CD4-positive, alpha-beta memory T cell (primary cell): Measurements from ENCODE around the gene TRIM17. TPM values are rescaled to one million over a fixed set of nuclear protein-coding genes. Genes with fewer than 3 reads are reported as not detected.

Experiments
- CTCF ChIA-PET: fragments of 350-600 bp; sonication (Branson Sonifier 250); formaldehyde crosslinking; loops from one replicate; lab custom pipeline; 2021; ENCODE audit warnings: inconsistent platforms; ENCODE audit not compliant: partially characterized antibody; lab: Charles Lee
- POLR2A ChIA-PET: fragments of 350-600 bp; sonication (Branson Sonifier 250); formaldehyde crosslinking; loops from one replicate; lab custom pipeline; 2021; ENCODE audit not compliant: partially characterized antibody; lab: Charles Lee
- DNase-seq, 5 donors: peaks; one replicate each; pipeline versions ENCODE4 v3.0.0 to v3.0.0-alpha.2; 2020 to 2022; ENCODE audit warnings: mixed read lengths in 1 of 5
- H3K27ac ChIP-seq: one replicate; pipeline ENCODE4 v1.7.0; 2013; ENCODE audit warnings: low read depth, low read length
- H3K27me3 ChIP-seq: 2 replicates; pipeline ENCODE4 v1.7.0; 2013; ENCODE audit warnings: mild to moderate bottlenecking, low read length, moderate library complexity; ENCODE audit not compliant: insufficient read depth
- H3K36me3 ChIP-seq: 2 replicates; pipeline ENCODE4 v1.7.0; 2013; ENCODE audit warnings: mild to moderate bottlenecking, low read length, moderate library complexity; ENCODE audit not compliant: insufficient read depth
- H3K4me1 ChIP-seq: 2 replicates; pipeline ENCODE4 v1.7.0; 2013; ENCODE audit warnings: mild to moderate bottlenecking, low read length, moderate library complexity; ENCODE audit not compliant: insufficient read depth
- H3K4me3 ChIP-seq, 2 donors: one replicate each; pipeline ENCODE4 v1.7.0; 2013; ENCODE audit warnings: low read length in 2 of 2, mild to moderate bottlenecking in 1 of 2
- H3K9me3 ChIP-seq, 2 donors: one replicate each; pipeline ENCODE4 v1.7.0; 2013; ENCODE audit warnings: low read length in 2 of 2, control low read depth in 1 of 2; ENCODE audit not compliant: control insufficient read depth in 1 of 2
- H3K27ac Mint-ChIP-seq, 7 donors: one replicate each; pipeline ENCODE4 v1.8.0; 2020 to 2021; ENCODE audit warnings: mixed read lengths in 7 of 7, mild to moderate bottlenecking in 6 of 7, inconsistent platforms in 3 of 7, moderate library complexity in 3 of 7
- H3K27me3 Mint-ChIP-seq, 2 donors: one replicate each; pipeline ENCODE4 v1.8.0; 2020 to 2021; ENCODE audit warnings: mixed read lengths in 2 of 2
- H3K36me3 Mint-ChIP-seq, 2 donors: one replicate each; pipeline ENCODE4 v1.8.0; 2020 to 2021; ENCODE audit warnings: mixed read lengths in 2 of 2, inconsistent platforms in 1 of 2, mild to moderate bottlenecking in 1 of 2
- H3K4me1 Mint-ChIP-seq, 4 donors: one replicate each; pipeline ENCODE4 v1.8.0; 2020 to 2021; ENCODE audit warnings: mixed read lengths in 4 of 4, mild to moderate bottlenecking in 1 of 4
- H3K4me3 Mint-ChIP-seq, 8 donors: one replicate each; pipeline ENCODE4 v1.8.0; 2020 to 2021; ENCODE audit warnings: mixed read lengths in 8 of 8, mild to moderate bottlenecking in 7 of 8, moderate library complexity in 6 of 8, inconsistent platforms in 3 of 8
- H3K9me3 Mint-ChIP-seq, 8 donors: one replicate each; pipeline ENCODE4 v1.8.0; 2020 to 2021; ENCODE audit warnings: mixed read lengths in 8 of 8, mild to moderate bottlenecking in 5 of 8, inconsistent platforms in 3 of 8, moderate library complexity in 1 of 8
- intact Hi-C: fragments of 100-400 bp; cut with micrococcal nuclease; formaldehyde crosslinking; loops from one replicate; pipeline ENCODE4 v1.15.1; 2023
- polyA plus RNA-seq, 2 donors: library from polyadenylated mRNA; unstranded; fragments of 300-500 nt; fragmentation: Illumina TruSeq; gene quantifications; one replicate each; pipeline ENCODE4 v1.2.3, GENCODE V29; 2021
- total RNA-seq, 2 experiments: library from RNA; stranded (reverse); gene quantifications; one replicate each; pipeline ENCODE4 v1.2.3, GENCODE V29; 2021

TRIM17 gene
- total and polyA plus RNA-seq, 4 experiments from 2014 or later, result 0.25 to 0.76 (median 0.69) TPM; not detected in 1

DNA sequence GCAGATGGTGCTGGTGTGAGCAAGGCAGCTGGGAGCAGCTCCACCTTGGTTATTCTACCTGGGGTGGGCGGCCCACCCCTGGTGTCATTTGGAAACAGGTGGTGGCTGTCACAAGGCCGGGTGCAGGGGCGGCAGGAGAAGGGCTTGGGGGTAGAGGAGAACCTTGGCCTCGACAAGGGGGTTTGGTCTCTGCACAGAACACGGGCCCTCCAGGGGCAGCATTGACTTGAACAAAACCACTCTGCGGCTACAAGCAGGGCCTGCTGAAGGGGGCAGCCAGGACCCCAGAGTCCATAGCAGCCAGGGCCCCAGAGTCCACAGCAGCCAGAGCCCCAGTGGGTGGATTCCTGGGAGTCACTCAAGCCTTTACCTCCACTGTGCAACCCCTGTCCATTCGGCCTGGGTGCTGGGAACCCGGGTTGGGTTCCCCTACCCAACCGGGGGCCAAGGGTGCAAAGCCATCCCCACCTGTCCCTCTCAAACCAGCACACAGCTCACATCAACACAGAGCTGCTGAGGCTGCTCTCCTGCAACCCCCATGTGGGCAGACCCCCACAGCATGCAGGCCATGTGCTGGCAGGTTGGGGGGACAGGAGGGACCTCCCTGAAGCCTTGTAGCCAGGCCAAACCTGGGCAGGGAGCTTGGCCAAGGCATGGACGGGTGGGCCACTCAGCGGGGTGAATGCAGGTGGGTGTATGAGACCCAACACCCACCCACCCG lies 17.8 kb downstream of the TRIM17 start:
- no peak for DNase-seq
- peaks cover 0 to 4% (median 0%) of the 10 kb centered on the region in 8 donors for H3K9me3 Mint-ChIP-seq
- H3K4me3 Mint-ChIP-seq, result no peak overlapping the region
- POLR2A ChIA-PET, result no interaction called here
- H3K4me1 ChIP-seq, result peaks cover 33% of the 10 kb centered on the region
- H3K36me3 ChIP-seq, result peaks cover 63% of the 10 kb centered on the region
- intact Hi-C loops, result no loop called here
- H3K4me3 ChIP-seq, result no peak overlapping the region
- CTCF ChIA-PET, result no interaction called here
- H3K27ac Mint-ChIP-seq, result peak overlapping the region in 2 of 7 donors; percentile 29 to 76
- H3K36me3 Mint-ChIP-seq, result peaks cover 25 to 64% of the 10 kb centered on the region in 2 donors
- no peaks in the 10 kb centered on the region for H3K9me3 ChIP-seq
- peaks cover 20 to 64% (median 41%) of the 10 kb centered on the region in 4 donors for H3K4me1 Mint-ChIP-seq
- no peaks in the 10 kb centered on the region for H3K27me3 ChIP-seq
- H3K27me3 Mint-ChIP-seq, result no peaks in the 10 kb centered on the region
- H3K27ac ChIP-seq, result no peak overlapping the region

DNA sequence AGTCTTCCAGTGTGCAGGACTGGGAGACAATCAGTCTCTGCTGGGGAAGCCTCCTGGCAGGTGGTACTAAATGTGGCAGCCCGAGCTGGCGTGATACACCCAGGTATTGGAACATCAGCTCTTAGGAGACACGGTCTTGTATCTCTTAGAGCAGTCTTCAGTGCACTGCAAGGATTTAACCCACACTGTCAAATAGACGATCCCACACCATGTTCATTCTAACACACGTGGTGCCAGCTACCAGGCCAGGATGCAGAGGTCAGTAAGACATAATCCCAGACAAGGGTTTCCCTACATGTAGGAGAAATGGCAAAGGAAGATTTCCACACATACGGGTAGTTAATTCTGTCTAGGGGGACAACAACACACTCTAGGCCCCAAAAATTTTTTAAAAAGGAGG lies 18.7 kb downstream of the TRIM17 start:
- H3K27me3 ChIP-seq, result no peaks in the 10 kb centered on the region
- ChIA-PET POLR2A (interaction anchor here (1.8 kb wide), 1 partner anchor 8 kb away, joined by 8 read pairs; the partner anchor contains the start of gene TRIM11), CTCF (interaction anchor here (0.5 kb wide), 1 partner anchor 74 kb away, joined by 3 read pairs; no protein-coding TSS in a partner anchor)
- H3K27ac ChIP-seq, result no peak overlapping the region
- no peaks in the 10 kb centered on the region for H3K9me3 ChIP-seq
- peaks cover 0 to 4% (median 0%) of the 10 kb centered on the region in 8 donors for H3K9me3 Mint-ChIP-seq
- peaks cover 54% of the 10 kb centered on the region for H3K36me3 ChIP-seq
- no peak for DNase-seq
- peaks cover 24% of the 10 kb centered on the region for H3K4me1 ChIP-seq
- no peak overlapping the region for H3K4me3 ChIP-seq
- peaks cover 13 to 55% (median 32%) of the 10 kb centered on the region in 4 donors for H3K4me1 Mint-ChIP-seq
- H3K36me3 Mint-ChIP-seq, result peaks cover 26 to 64% of the 10 kb centered on the region in 2 donors
- intact Hi-C loops, result no loop called here
- peak overlapping the region in 6 of 7 donors; percentile 19 to 75 (median 40) for H3K27ac Mint-ChIP-seq
- H3K27me3 Mint-ChIP-seq, result no peaks in the 10 kb centered on the region
- peak overlapping the region in 3 of 8 donors; percentile 7 to 78 (median 46) for H3K4me3 Mint-ChIP-seq

DNA sequence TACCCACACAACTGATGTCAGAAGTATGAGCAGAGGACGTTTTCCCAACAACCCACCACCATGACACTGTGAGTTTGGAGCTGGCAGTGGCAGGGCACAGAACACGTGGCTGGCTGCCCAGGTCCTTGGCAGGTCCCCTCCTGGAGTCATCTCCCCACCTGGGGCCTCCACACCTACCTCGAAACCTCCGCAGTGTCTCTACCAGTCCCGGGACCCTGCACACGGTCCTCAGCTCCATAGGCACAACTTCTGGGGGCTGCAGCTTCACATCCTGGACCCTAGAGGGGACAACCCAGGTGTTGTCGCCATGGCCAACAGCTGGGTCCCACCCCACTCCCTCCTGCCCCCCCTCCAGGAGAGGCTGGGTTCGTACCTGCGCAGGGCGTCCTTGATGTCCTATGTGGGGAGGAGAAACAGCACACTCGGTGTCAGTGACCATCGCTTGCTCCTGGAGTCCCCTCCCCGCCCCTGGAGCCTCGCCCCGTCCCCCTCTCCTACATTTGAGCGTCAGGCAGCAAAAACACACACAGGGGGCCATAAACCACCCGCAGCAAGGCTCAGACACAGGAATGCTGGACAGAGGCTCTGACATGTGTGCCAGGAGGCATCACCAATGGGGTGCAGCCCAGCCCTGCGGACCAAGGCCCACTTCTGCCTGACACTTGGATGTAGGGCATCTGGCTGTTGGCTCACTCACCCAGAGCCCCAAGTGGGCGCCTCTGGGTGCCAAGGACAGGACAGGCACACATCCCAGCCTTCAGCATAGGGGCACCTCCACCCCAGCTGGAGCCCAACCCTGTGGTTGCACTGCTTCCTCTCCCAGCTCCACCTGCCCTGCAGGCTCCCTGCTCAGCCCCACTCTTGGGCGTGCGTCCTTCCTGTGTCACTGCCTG lies 19.6 kb downstream of the TRIM17 start:
- peaks cover 14% of the 10 kb centered on the region for H3K4me1 ChIP-seq
- intact Hi-C loops, result no loop called here
- ChIA-PET CTCF (interaction anchor here (0.5 kb wide), 1 partner anchor 75 kb away, joined by 3 read pairs; no protein-coding TSS in a partner anchor), POLR2A (interaction anchor here (1.8 kb wide), 1 partner anchor 9 kb away, joined by 8 read pairs; the partner anchor contains the start of gene TRIM11)
- H3K4me3 ChIP-seq, result no peak overlapping the region
- H3K4me3 Mint-ChIP-seq, result peak overlapping the region in 5 of 8 donors; percentile 23 to 78 (median 46)
- no peaks in the 10 kb centered on the region for H3K9me3 ChIP-seq
- H3K36me3 ChIP-seq, result peaks cover 46% of the 10 kb centered on the region
- no peak overlapping the region for H3K27ac ChIP-seq
- H3K27ac Mint-ChIP-seq, result peak overlapping the region; percentile 19 to 93 (median 75)
- H3K27me3 Mint-ChIP-seq, result no peaks in the 10 kb centered on the region
- DNase-seq, result no peak
- H3K9me3 Mint-ChIP-seq, result peaks cover 0 to 4% (median 0%) of the 10 kb centered on the region in 8 donors
- peaks cover 7 to 45% (median 25%) of the 10 kb centered on the region in 4 donors for H3K4me1 Mint-ChIP-seq
- H3K36me3 Mint-ChIP-seq, result peaks cover 26 to 58% of the 10 kb centered on the region in 2 donors
- H3K27me3 ChIP-seq, result no peaks in the 10 kb centered on the region

DNA sequence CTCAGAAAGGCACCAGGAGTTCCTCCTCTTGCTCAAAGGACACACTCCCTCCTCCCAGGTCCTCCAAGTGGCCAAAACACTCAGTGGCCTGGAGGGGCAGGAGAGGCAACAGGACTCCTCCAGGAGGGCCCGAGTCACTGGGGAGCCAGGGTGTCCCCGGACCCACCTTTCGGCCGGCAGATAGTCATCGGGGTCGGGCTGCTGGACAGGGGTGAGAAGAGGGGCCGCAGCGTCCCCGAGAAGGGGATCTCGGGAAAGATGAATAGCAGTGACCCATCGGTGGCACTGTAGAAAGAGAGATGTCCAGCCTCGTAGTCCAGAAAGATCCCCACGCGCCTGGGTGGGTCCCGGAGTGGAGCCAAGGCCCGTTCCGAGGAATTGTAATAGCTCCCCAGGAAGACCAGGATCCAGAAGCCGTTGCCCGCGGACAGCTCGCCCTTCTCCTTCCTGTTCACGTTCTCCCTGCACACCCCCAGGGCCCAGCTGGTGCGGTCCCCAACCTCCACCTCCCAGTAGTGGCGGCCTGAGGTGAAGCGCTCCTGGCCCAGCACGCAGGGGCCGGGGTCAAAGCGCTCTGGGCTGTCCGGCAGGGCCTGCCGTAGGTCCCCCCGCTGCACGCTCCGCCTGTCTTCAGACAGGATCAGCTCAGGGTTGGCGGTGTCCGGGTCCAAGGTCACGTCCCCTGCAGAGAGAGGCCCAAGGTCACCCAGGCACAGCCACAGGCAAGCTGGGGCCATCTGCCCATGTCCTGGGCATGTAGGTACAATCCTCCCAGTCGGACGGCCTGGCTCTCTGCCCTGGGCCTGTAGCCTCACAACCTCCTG lies 21.9 kb downstream of the TRIM17 start:
- peaks cover 7 to 24% (median 13%) of the 10 kb centered on the region in 4 donors for H3K4me1 Mint-ChIP-seq
- peaks cover 26 to 39% of the 10 kb centered on the region in 2 donors for H3K36me3 Mint-ChIP-seq
- Histone ChIP-seq H3K4me1 (peaks cover 10% of the 10 kb centered on the region), H3K4me3 (no peak overlapping the region), H3K27ac (no peak overlapping the region), H3K9me3 (no peaks in the 10 kb centered on the region), H3K27me3 (no peaks in the 10 kb centered on the region), H3K36me3 (peaks cover 32% of the 10 kb centered on the region)
- DNase-seq, result no peak
- ChIA-PET POLR2A (interaction anchor here (0.6 to 4.6 kb wide), 2 partner anchors 11 to 65 kb away, joined by 3 to 24 read pairs; partner anchors contain the start of gene TRIM11), CTCF (interaction anchor here (1.7 kb wide), 1 partner anchor 52 kb away, joined by 4 read pairs; no protein-coding TSS in a partner anchor)
- intact Hi-C loops, result no loop called here
- peaks cover 0 to 2% (median 0%) of the 10 kb centered on the region in 8 donors for H3K9me3 Mint-ChIP-seq
- H3K27ac Mint-ChIP-seq, result no peak overlapping the region
- H3K4me3 Mint-ChIP-seq, result no peak overlapping the region
- no peaks in the 10 kb centered on the region for H3K27me3 Mint-ChIP-seq

DNA sequence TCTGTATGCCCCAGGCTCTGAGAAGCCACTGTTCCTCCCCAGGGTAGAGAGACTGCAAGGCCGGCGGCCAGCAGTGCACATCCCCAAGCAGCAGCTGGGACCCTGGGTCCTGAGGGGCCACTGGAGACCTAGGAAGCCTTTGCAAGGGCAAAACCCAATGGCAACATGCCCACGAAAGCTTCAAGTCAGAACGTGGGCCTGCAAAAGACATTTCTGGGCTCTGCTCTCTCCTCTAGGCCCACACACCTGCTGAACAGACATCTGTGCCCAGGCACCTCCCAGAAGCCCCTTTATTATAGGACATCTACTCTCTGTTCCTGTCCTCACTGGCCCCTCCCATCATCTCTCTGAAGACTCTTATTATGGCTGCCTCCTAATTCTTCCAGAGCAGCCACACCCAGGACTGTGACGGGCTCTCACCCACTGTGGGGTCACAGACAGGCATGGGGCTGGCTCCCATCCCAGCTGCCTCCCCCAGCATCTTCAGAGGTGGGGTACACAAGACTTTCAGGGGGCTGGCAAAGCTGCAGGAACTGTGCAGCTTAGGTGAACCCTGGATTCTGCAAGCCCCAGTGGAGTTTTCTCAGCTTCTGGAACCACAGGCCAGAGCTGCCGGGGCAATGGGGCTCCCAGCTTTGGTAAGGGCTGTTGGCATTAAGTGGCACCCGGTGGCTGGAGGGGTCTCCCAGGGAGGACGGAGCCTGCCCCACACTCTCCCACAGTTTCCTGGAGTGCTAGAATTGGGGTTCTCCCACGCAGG lies 22.7 kb downstream of the TRIM17 start:
- ChIA-PET POLR2A (interaction anchor here (4.6 kb wide), 1 partner anchor 12 kb away, joined by 24 read pairs; the partner anchor contains the start of gene TRIM11), CTCF (interaction anchor here (1.4 to 1.7 kb wide), 2 partner anchors 10 to 53 kb away, joined by 3 to 4 read pairs; no protein-coding TSS in a partner anchor)
- Mint-ChIP-seq H3K4me3 (no peak overlapping the region), H3K9me3 (peaks cover 0 to 2% (median 0%) of the 10 kb centered on the region in 8 donors), H3K27me3 (no peaks in the 10 kb centered on the region), H3K27ac (peak overlapping the region in 4 of 7 donors; percentile 46 to 70 (median 58)), H3K36me3 (peaks cover 26 to 37% of the 10 kb centered on the region in 2 donors), H3K4me1 (peaks cover 6 to 19% (median 13%) of the 10 kb centered on the region in 4 donors)
- peaks cover 10% of the 10 kb centered on the region for H3K4me1 ChIP-seq
- peaks cover 32% of the 10 kb centered on the region for H3K36me3 ChIP-seq
- no peak overlapping the region for H3K27ac ChIP-seq
- no peak for DNase-seq
- H3K27me3 ChIP-seq, result no peaks in the 10 kb centered on the region
- no peaks in the 10 kb centered on the region for H3K9me3 ChIP-seq
- H3K4me3 ChIP-seq, result no peak overlapping the region
- intact Hi-C loops, result no loop called here
